ENCODE results near the gene S100A10.

DNA sequence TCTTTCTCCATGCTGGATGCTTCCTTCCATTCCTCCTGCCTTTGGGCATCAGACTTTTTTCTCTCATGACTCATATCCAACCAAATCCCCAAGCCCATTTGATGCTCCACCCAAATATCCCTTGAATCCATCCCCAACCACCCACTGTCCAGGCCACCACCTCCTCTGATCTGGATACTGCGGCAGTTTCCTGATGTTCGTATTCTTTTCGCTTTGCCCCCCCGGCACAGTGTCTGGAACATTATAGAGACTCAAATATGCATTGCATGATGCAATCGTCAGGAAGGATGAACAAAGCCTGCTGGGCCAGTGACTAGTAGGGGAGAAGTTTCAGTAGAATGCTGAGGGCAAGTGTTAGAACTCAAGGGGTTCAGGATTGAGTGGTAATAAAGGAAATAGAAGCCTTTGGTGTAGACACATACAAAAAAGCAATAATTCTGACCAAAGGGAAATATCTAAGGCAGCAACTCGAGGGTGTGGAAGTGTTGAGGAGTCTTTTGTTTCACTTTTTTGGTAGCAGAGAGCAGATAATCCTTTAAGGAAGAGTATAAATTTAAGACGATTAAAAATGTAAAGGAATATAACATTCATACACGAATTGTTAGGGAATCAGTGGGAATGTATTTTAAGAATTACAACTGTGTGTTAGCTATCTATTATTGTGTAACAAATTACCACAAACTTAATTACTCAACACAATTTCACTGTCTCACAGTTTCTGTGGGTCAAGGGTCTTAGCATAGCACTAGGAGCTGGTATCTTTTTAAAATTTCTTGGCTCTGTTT lies 35.7 kb upstream of the S100A10 start:
- TF ChIP-seq, protein P1, sequence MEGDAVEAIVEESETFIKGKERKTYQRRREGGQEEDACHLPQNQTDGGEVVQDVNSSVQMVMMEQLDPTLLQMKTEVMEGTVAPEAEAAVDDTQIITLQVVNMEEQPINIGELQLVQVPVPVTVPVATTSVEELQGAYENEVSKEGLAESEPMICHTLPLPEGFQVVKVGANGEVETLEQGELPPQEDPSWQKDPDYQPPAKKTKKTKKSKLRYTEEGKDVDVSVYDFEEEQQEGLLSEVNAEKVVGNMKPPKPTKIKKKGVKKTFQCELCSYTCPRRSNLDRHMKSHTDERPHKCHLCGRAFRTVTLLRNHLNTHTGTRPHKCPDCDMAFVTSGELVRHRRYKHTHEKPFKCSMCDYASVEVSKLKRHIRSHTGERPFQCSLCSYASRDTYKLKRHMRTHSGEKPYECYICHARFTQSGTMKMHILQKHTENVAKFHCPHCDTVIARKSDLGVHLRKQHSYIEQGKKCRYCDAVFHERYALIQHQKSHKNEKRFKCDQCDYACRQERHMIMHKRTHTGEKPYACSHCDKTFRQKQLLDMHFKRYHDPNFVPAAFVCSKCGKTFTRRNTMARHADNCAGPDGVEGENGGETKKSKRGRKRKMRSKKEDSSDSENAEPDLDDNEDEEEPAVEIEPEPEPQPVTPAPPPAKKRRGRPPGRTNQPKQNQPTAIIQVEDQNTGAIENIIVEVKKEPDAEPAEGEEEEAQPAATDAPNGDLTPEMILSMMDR (IDR thresholded peaks at IDR 0.05; ENCODE audit: borderline replicate concordance, extremely low read depth, low read length, poor library complexity, severe bottlenecking), result no peak
- TF ChIP-seq EZH2 (IDR thresholded peaks at IDR 0.05; ENCODE audit: borderline replicate concordance, low read depth, low read length, severe bottlenecking), result no peak
